Measurements from ENCODE around the gene EXOC3L4.

GRCh38 chr14:103105580-103106150 lies 11.1 kb downstream of the EXOC3L4 start:
- TF ChIP-seq EZH2 (IDR thresholded peaks at IDR 0.05; ENCODE audit: insufficient read depth, poor library complexity, severe bottlenecking) (no peak), EZH2phosphoT487 (IDR thresholded peaks at IDR 0.05; ENCODE audit: insufficient read depth, low read depth) (no peak)

All from GM23248 (cell line).